Endodermal cell (in vitro differentiated cells): Measurements from ENCODE around the gene CWC27. TPM values are rescaled to one million over a fixed set of nuclear protein-coding genes. Genes with fewer than 3 reads are reported as not detected.

ENCODE experiments used
- DNase-seq: peaks from one replicate; pipeline ENCODE4 v3.0.0-alpha.2; 2017
- H3K27ac ChIP-seq: 2 replicates; pipeline ENCODE4 v1.5.1; 2013; ENCODE audit warnings: mild to moderate bottlenecking, low read depth, low read length, moderate library complexity
- H3K27me3 ChIP-seq: 2 replicates; pipeline ENCODE4 v1.6.1; 2013; ENCODE audit warnings: mild to moderate bottlenecking, low read length, moderate library complexity; ENCODE audit not compliant: insufficient read depth, control insufficient read depth, poor library complexity, severe bottlenecking
- H3K36me3 ChIP-seq: 2 replicates; pipeline ENCODE4 v1.7.0; 2013; ENCODE audit warnings: mild to moderate bottlenecking, low read length, moderate library complexity; ENCODE audit not compliant: control insufficient read depth, insufficient read depth
- H3K4me1 ChIP-seq: one replicate; pipeline ENCODE4 v1.7.0; 2013; ENCODE audit warnings: low read length; ENCODE audit not compliant: control insufficient read depth, insufficient read depth
- H3K4me3 ChIP-seq: 2 replicates; pipeline ENCODE4 v1.5.1; 2013; ENCODE audit warnings: mild to moderate bottlenecking, low read length, moderate library complexity
- H3K9ac ChIP-seq: 2 replicates; pipeline ENCODE4 v1.6.1; 2013; ENCODE audit warnings: mild to moderate bottlenecking, low read length, moderate library complexity; ENCODE audit not compliant: poor library complexity, severe bottlenecking; ENCODE audit errors: extremely low read depth
- H3K9me3 ChIP-seq: 2 replicates; pipeline ENCODE4 v1.6.1; 2013; ENCODE audit warnings: mild to moderate bottlenecking, low read length, moderate library complexity; ENCODE audit not compliant: control insufficient read depth
- H3K27ac Mint-ChIP-seq: 2 replicates; pipeline ENCODE4 v1.8.0; 2020; ENCODE audit warnings: mixed read lengths
- H3K27me3 Mint-ChIP-seq: 2 replicates; pipeline ENCODE4 v1.8.0; 2021; ENCODE audit warnings: mild to moderate bottlenecking, mixed read lengths; ENCODE audit not compliant: insufficient read depth
- H3K36me3 Mint-ChIP-seq: 2 replicates; pipeline ENCODE4 v1.8.0; 2020; ENCODE audit warnings: low read depth, mixed read lengths
- H3K4me1 Mint-ChIP-seq: 2 replicates; pipeline ENCODE4 v1.8.0; 2020; ENCODE audit warnings: mixed read lengths
- H3K4me3 Mint-ChIP-seq: 2 replicates; pipeline ENCODE4 v1.8.0; 2020; ENCODE audit warnings: mild to moderate bottlenecking, moderate library complexity, mixed read lengths
- H3K9me3 Mint-ChIP-seq: 2 replicates; pipeline ENCODE4 v1.8.0; 2020; ENCODE audit warnings: mild to moderate bottlenecking, mixed read lengths
- CTCF ChIP-seq: fragments of 200-600 bp; sonication (generic); conservative IDR thresholded peaks from 2 replicates; pipeline ENCODE4 v1.5.0; 2021; ENCODE audit warnings: antibody characterized with exemption, mild to moderate bottlenecking
- WGBS, 2 experiments: methylation state at CpG; one replicate each; pipeline versions ENCODE4 v1.1.5 to v1.1.7; 2013; ENCODE audit warnings: missing lambda C conversion rate in 2 of 2, mixed read lengths in 1 of 2; ENCODE audit not compliant: insufficient coverage in 1 of 2, insufficient read length in 1 of 2; 5-methylcytosine and 5-hydroxymethylcytosine counted together
- total RNA-seq, 2 donors: library from RNA; stranded (reverse); fragmentation: NEBNext Ultra II Directional in 1 of 2; extraction: Animal tissue kit (Norgen Biotek cat#: 25700) in 1 of 2; gene quantifications; 2 replicates in 1 of 2; 3 replicates in 1 of 2; pipeline ENCODE4 v1.2.1, GENCODE V29; 2021

CWC27 gene
- total RNA-seq, 2 donors from 2014 or later = 69.1 to 74.8 TPM

GRCh38 chr5:64947031-64947430, 178.3 kb downstream of the CWC27 start:
- Histone ChIP-seq H3K9ac (no peak overlapping the region), H3K27ac (no peak overlapping the region), H3K4me3 (no peak overlapping the region), H3K36me3 (peaks cover 11% of the 10 kb centered on the region), H3K27me3 (no peaks in the 10 kb centered on the region), H3K9me3 (peaks cover 14% of the 10 kb centered on the region), H3K4me1 (peaks cover 3% of the 10 kb centered on the region)
- H3K27me3 Mint-ChIP-seq = no peaks in the 10 kb centered on the region
- DNase-seq = no peak
- no peak overlapping the region for H3K27ac Mint-ChIP-seq
- peaks cover 11% of the 10 kb centered on the region for H3K4me1 Mint-ChIP-seq
- no peaks in the 10 kb centered on the region for H3K36me3 Mint-ChIP-seq
- 96 to 100% methylated on average over 1 of the region's 1 CpG for WGBS, 2 experiments
- no peak overlapping the region for H3K4me3 Mint-ChIP-seq
- TF ChIP-seq CTCF = no peak
- no peaks in the 10 kb centered on the region for H3K9me3 Mint-ChIP-seq

- H3K36me3 Mint-ChIP-seq = peaks cover 2% of the 10 kb centered on the region
- no peak overlapping the region for H3K27ac ChIP-seq
- H3K27ac Mint-ChIP-seq = no peak overlapping the region
- no peak overlapping the region for H3K9ac ChIP-seq
- peaks cover 3% of the 10 kb centered on the region for H3K4me1 ChIP-seq
- peaks cover 11% of the 10 kb centered on the region for H3K36me3 ChIP-seq
- H3K4me1 Mint-ChIP-seq = peaks cover 11% of the 10 kb centered on the region
- no peaks in the 10 kb centered on the region for H3K9me3 Mint-ChIP-seq
- DNase-seq = no peak
- no peaks in the 10 kb centered on the region for H3K27me3 Mint-ChIP-seq
- no peak for TF ChIP-seq CTCF
- no peak overlapping the region for H3K4me3 ChIP-seq
- no peaks in the 10 kb centered on the region for H3K27me3 ChIP-seq
- H3K9me3 ChIP-seq = peaks cover 20% of the 10 kb centered on the region
- H3K4me3 Mint-ChIP-seq = no peak overlapping the region
Measured at GRCh38 chr5:64947801-64948200, 179.1 kb downstream of the CWC27 start.

GRCh38 chr5:64949331-64949730, 180.6 kb downstream of the CWC27 start:
- Mint-ChIP-seq H3K27ac (no peak overlapping the region), H3K4me1 (peaks cover 11% of the 10 kb centered on the region), H3K4me3 (no peak overlapping the region), H3K27me3 (no peaks in the 10 kb centered on the region), H3K36me3 (peaks cover 7% of the 10 kb centered on the region), H3K9me3 (peaks cover 2% of the 10 kb centered on the region)
- peaks cover 11% of the 10 kb centered on the region for H3K36me3 ChIP-seq
- peaks cover 31% of the 10 kb centered on the region for H3K9me3 ChIP-seq
- H3K27me3 ChIP-seq = no peaks in the 10 kb centered on the region
- no peak for TF ChIP-seq CTCF
- WGBS, 2 experiments = 93 to 100% methylated on average over 3 of the region's 3 CpGs
- H3K27ac ChIP-seq = no peak overlapping the region
- H3K9ac ChIP-seq = no peak overlapping the region
- DNase-seq = no peak
- H3K4me1 ChIP-seq = peaks cover 3% of the 10 kb centered on the region
- no peak overlapping the region for H3K4me3 ChIP-seq
